Measurements from ENCODE around the gene ASIP.

GRCh38 chr20:34299556-34300255, 58.5 kb downstream of the ASIP start:
- TF ChIP-seq CTCF (IDR thresholded peaks at IDR 0.05 in 4 of 5, conservative IDR thresholded peaks at IDR 0.05 in 1 of 5), result no peak
- no peak for TF ChIP-seq POLR2A (IDR thresholded peaks at IDR 0.05)

Measured in gastrocnemius medialis (tissue), 4 donors.